ENCODE measurements around the gene COQ6.
A peak's percentile ranks its signal among the peaks of the same experiment; 100 is the strongest.
"Not testable (repeated sequence)": the region's sequence is repeated elsewhere in the genome, so short reads cannot be mapped to it uniquely, and the experiment has no call there.

The COQ6 gene

GRCh38 chr14:73968885-73969284 is 18.8 kb downstream of the COQ6 start:
- in situ Hi-C loops (cut with HindIII; ENCODE audit: low pct_ligation_motif_present, low pct_unique_long_range_greater_than_20kb, low sequenced_read_pairs) = no loop called here

GRCh38 chr14:73973497-73973896 is 23.4 kb downstream of the COQ6 start:
- no peak for DNase-seq
- in situ Hi-C loops (cut with HindIII; ENCODE audit: low pct_ligation_motif_present, low pct_unique_long_range_greater_than_20kb, low sequenced_read_pairs) = no loop called here

More at GRCh38 chr14:73968885-73969284, 18.8 kb downstream of the COQ6 start:
- DNase-seq = no peak

GRCh38 chr14:73976125-73976524 is 26.0 kb downstream of the COQ6 start:
- DNase-seq = peak; percentile 5
- in situ Hi-C loops (cut with HindIII; ENCODE audit: low pct_ligation_motif_present, low pct_unique_long_range_greater_than_20kb, low sequenced_read_pairs) = no loop called here

GRCh38 chr14:73977896-73978295 is 27.8 kb downstream of the COQ6 start:
- in situ Hi-C loops (cut with HindIII; ENCODE audit: low pct_ligation_motif_present, low pct_unique_long_range_greater_than_20kb, low sequenced_read_pairs) = no loop called here
- no peak for DNase-seq

GRCh38 chr14:73988065-73988464 is 38.0 kb downstream of the COQ6 start:
- no peak for DNase-seq
- in situ Hi-C loops (cut with HindIII; ENCODE audit: low pct_ligation_motif_present, low pct_unique_long_range_greater_than_20kb, low sequenced_read_pairs) = no loop called here

GRCh38 chr14:73988656-73989055 is 38.6 kb downstream of the COQ6 start:
- in situ Hi-C loops (cut with HindIII; ENCODE audit: low pct_ligation_motif_present, low pct_unique_long_range_greater_than_20kb, low sequenced_read_pairs); DNase-seq: not testable (repeated sequence)

- DNase-seq = no peak
- in situ Hi-C loops (cut with HindIII; ENCODE audit: low pct_ligation_motif_present, low pct_unique_long_range_greater_than_20kb, low sequenced_read_pairs) = no loop called here
Measured at GRCh38 chr14:73991092-73991491, 41.0 kb downstream of the COQ6 start.

GRCh38 chr14:73994926-73995325 is 44.8 kb downstream of the COQ6 start:
- DNase-seq; in situ Hi-C loops (cut with HindIII; ENCODE audit: low pct_ligation_motif_present, low pct_unique_long_range_greater_than_20kb, low sequenced_read_pairs): not testable (repeated sequence)

- in situ Hi-C loops (cut with HindIII; ENCODE audit: low pct_ligation_motif_present, low pct_unique_long_range_greater_than_20kb, low sequenced_read_pairs) = no loop called here
- no peak for DNase-seq
Measured at GRCh38 chr14:73995977-73996378, 45.9 kb downstream of the COQ6 start.

GRCh38 chr14:73996731-73997107 is 46.6 kb downstream of the COQ6 start:
- no peak for DNase-seq
- in situ Hi-C loops (cut with HindIII; ENCODE audit: low pct_ligation_motif_present, low pct_unique_long_range_greater_than_20kb, low sequenced_read_pairs) = no loop called here

GRCh38 chr14:73997108-73997943 is 47.2 kb downstream of the COQ6 start:
- in situ Hi-C loops (cut with HindIII; ENCODE audit: low pct_ligation_motif_present, low pct_unique_long_range_greater_than_20kb, low sequenced_read_pairs) = no loop called here
- peak; percentile 40 for DNase-seq

GRCh38 chr14:73997944-73998447 is 47.9 kb downstream of the COQ6 start:
- DNase-seq = no peak
- in situ Hi-C loops (cut with HindIII; ENCODE audit: low pct_ligation_motif_present, low pct_unique_long_range_greater_than_20kb, low sequenced_read_pairs) = no loop called here

GRCh38 chr14:73998726-73999125 is 48.6 kb downstream of the COQ6 start:
- in situ Hi-C loops (cut with HindIII; ENCODE audit: low pct_ligation_motif_present, low pct_unique_long_range_greater_than_20kb, low sequenced_read_pairs) = no loop called here
- DNase-seq = no peak

- DNase-seq; in situ Hi-C loops (cut with HindIII; ENCODE audit: low pct_ligation_motif_present, low pct_unique_long_range_greater_than_20kb, low sequenced_read_pairs): not testable (repeated sequence)
Measured at GRCh38 chr14:74005664-74006063, 55.6 kb downstream of the COQ6 start.

GRCh38 chr14:74008843-74009499 is 58.9 kb downstream of the COQ6 start:
- no peak for DNase-seq
- in situ Hi-C loops (cut with HindIII; ENCODE audit: low pct_ligation_motif_present, low pct_unique_long_range_greater_than_20kb, low sequenced_read_pairs) = no loop called here

Measured in ACHN (cell line).